DND-41 (cell line): Measurements from ENCODE around the gene RFX6.

Source experiments
- CTCF ChIP-seq: IDR thresholded peaks from 2 replicates; pipeline ENCODE4 v1.5.1; 2012; ENCODE audit warnings: borderline replicate concordance, low read length, moderate library complexity, mild to moderate bottlenecking; ENCODE audit not compliant: poor library complexity, severe bottlenecking; ENCODE audit errors: extremely low read depth
- EZH2 ChIP-seq: IDR thresholded peaks from 3 replicates; pipeline ENCODE4 v1.6.1; 2012; ENCODE audit warnings: borderline replicate concordance, low read depth, mild to moderate bottlenecking, moderate library complexity, low read length, inconsistent platforms; ENCODE audit not compliant: severe bottlenecking

GRCh38 chr6:116842459-116842858 lies 34.6 kb upstream of the RFX6 start:
- no peak for TF ChIP-seq CTCF
- TF ChIP-seq EZH2: no peak
